Parathyroid adenoma (tissue), 2 donors: ENCODE results near the gene ST6GALNAC5.

Source experiments
- H2AFZ ChIP-seq: fragments of 300-600 bp; sonication (generic); one replicate; pipeline ENCODE4 v1.7.0; 2017; ENCODE audit warnings: antibody characterized with exemption, mild to moderate bottlenecking
- H3K27ac ChIP-seq: fragments of 300-600 bp; sonication (generic); one replicate; pipeline ENCODE4 v1.7.0; 2017
- H3K27me3 ChIP-seq: fragments of 300-600 bp; sonication (generic); one replicate; pipeline ENCODE4 v1.7.0; 2017; ENCODE audit warnings: low read length; ENCODE audit not compliant: control insufficient read depth, insufficient read depth
- H3K36me3 ChIP-seq: fragments of 300-600 bp; sonication (generic); one replicate; pipeline ENCODE4 v1.7.0; 2017; ENCODE audit warnings: low read length; ENCODE audit not compliant: control insufficient read depth, insufficient read depth
- H3K4me1 ChIP-seq: fragments of 300-600 bp; sonication (generic); one replicate; pipeline ENCODE4 v1.7.0; 2017; ENCODE audit warnings: control low read depth
- H3K4me2 ChIP-seq: fragments of 300-600 bp; sonication (generic); one replicate; pipeline ENCODE4 v1.7.0; 2017; ENCODE audit warnings: low read length
- H3K4me3 ChIP-seq: fragments of 300-600 bp; sonication (generic); one replicate; pipeline ENCODE4 v1.7.0; 2017; ENCODE audit warnings: low read depth, low read length
- H3K79me2 ChIP-seq: fragments of 300-600 bp; sonication (generic); one replicate; pipeline ENCODE4 v1.7.0; 2017; ENCODE audit warnings: control low read depth
- H3K9ac ChIP-seq: fragments of 300-600 bp; sonication (generic); one replicate; pipeline ENCODE4 v1.7.0; 2017; ENCODE audit warnings: mild to moderate bottlenecking
- H3K9me3 ChIP-seq: fragments of 300-600 bp; sonication (generic); one replicate; pipeline ENCODE4 v1.7.0; 2017; ENCODE audit warnings: low read length; ENCODE audit not compliant: control insufficient read depth
- TF ChIP-seq, protein P1 (sequence below): fragments of 300-600 bp; sonication (generic); IDR thresholded peaks from one replicate; pipeline ENCODE4 v1.7.0; 2017; ENCODE audit warnings: antibody characterized with exemption, mild to moderate bottlenecking
- donor health status: primary hyperparathyroidism.

Gene ST6GALNAC5

GRCh38 chr1:77047978-77048614 lies 180.8 kb downstream of the ST6GALNAC5 start:
- H3K4me3 ChIP-seq, result no peak overlapping the region
- H3K79me2 ChIP-seq, result no peaks in the 10 kb centered on the region
- TF ChIP-seq, protein P1, sequence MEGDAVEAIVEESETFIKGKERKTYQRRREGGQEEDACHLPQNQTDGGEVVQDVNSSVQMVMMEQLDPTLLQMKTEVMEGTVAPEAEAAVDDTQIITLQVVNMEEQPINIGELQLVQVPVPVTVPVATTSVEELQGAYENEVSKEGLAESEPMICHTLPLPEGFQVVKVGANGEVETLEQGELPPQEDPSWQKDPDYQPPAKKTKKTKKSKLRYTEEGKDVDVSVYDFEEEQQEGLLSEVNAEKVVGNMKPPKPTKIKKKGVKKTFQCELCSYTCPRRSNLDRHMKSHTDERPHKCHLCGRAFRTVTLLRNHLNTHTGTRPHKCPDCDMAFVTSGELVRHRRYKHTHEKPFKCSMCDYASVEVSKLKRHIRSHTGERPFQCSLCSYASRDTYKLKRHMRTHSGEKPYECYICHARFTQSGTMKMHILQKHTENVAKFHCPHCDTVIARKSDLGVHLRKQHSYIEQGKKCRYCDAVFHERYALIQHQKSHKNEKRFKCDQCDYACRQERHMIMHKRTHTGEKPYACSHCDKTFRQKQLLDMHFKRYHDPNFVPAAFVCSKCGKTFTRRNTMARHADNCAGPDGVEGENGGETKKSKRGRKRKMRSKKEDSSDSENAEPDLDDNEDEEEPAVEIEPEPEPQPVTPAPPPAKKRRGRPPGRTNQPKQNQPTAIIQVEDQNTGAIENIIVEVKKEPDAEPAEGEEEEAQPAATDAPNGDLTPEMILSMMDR, result no peak
- no peaks in the 10 kb centered on the region for H3K27me3 ChIP-seq
- no peaks in the 10 kb centered on the region for H3K36me3 ChIP-seq
- no peak overlapping the region for H3K9ac ChIP-seq
- no peak overlapping the region for H3K4me2 ChIP-seq
- H3K4me1 ChIP-seq, result no peaks in the 10 kb centered on the region
- H3K27ac ChIP-seq, result no peak overlapping the region
- H3K9me3 ChIP-seq, result no peaks in the 10 kb centered on the region
- no peak overlapping the region for H2AFZ ChIP-seq

DNA sequence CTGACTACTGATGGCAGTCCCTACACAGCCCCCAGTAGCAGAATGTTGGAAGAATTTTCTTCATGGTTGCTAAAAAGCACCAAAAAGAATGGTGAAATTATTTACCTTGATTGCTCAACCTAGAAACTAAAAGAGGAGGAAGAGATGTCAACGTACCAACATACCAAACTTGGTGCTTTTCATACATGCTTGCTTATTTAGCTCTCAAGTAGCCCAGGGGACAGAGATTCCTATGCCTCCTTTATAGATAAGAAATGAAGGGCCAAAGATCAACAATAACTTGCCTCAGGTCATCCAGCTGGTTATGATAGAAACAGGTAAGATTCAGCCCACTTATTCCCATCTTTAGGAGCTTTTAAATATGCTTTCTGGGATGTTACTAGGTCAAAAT lies 181.3 kb downstream of the ST6GALNAC5 start:
- Histone ChIP-seq H2AFZ (no peak overlapping the region), H3K9me3 (no peaks in the 10 kb centered on the region), H3K36me3 (no peaks in the 10 kb centered on the region), H3K4me2 (no peak overlapping the region), H3K79me2 (no peaks in the 10 kb centered on the region), H3K4me3 (no peak overlapping the region), H3K27me3 (no peaks in the 10 kb centered on the region), H3K27ac (no peak overlapping the region), H3K9ac (no peak overlapping the region), H3K4me1 (no peaks in the 10 kb centered on the region)
- TF ChIP-seq, protein P1, result no peak

GRCh38 chr1:77051425-77051824 lies 184.1 kb downstream of the ST6GALNAC5 start:
- no peaks in the 10 kb centered on the region for H3K27me3 ChIP-seq
- H2AFZ ChIP-seq, result no peak overlapping the region
- H3K27ac ChIP-seq, result no peak overlapping the region
- no peaks in the 10 kb centered on the region for H3K36me3 ChIP-seq
- H3K9ac ChIP-seq, result no peak overlapping the region
- H3K4me2 ChIP-seq, result no peak overlapping the region
- no peak overlapping the region for H3K4me3 ChIP-seq
- TF ChIP-seq, protein P1, result no peak
- H3K4me1 ChIP-seq, result no peaks in the 10 kb centered on the region
- no peaks in the 10 kb centered on the region for H3K9me3 ChIP-seq
- H3K79me2 ChIP-seq, result no peaks in the 10 kb centered on the region

DNA sequence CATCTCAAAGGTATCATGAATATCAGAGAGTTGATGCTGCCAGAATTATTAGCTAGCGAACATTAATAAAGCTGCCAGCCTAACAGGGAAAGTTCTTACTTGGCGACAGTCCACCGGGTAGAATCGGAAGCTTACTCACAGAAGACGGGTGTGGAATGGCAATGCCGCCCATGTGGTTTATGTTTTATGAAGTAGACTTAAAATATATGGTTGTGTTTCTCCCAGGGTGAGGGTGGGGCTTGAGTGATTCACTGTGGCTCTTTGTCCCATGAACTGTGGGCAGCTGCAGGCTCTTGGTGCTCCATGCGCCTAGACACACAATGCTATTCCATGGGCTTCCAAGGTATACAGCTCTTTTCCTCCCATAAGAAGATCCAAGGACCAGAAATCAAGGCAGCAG lies 189.2 kb downstream of the ST6GALNAC5 start:
- H3K79me2 ChIP-seq, result no peaks in the 10 kb centered on the region
- no peaks in the 10 kb centered on the region for H3K36me3 ChIP-seq
- H3K4me2 ChIP-seq, result no peak overlapping the region
- no peaks in the 10 kb centered on the region for H3K4me1 ChIP-seq
- H3K4me3 ChIP-seq, result no peak overlapping the region
- TF ChIP-seq, protein P1, result no peak
- no peak overlapping the region for H3K9ac ChIP-seq
- H3K27ac ChIP-seq, result no peak overlapping the region
- no peak overlapping the region for H2AFZ ChIP-seq
- H3K27me3 ChIP-seq, result no peaks in the 10 kb centered on the region
- no peaks in the 10 kb centered on the region for H3K9me3 ChIP-seq

DNA sequence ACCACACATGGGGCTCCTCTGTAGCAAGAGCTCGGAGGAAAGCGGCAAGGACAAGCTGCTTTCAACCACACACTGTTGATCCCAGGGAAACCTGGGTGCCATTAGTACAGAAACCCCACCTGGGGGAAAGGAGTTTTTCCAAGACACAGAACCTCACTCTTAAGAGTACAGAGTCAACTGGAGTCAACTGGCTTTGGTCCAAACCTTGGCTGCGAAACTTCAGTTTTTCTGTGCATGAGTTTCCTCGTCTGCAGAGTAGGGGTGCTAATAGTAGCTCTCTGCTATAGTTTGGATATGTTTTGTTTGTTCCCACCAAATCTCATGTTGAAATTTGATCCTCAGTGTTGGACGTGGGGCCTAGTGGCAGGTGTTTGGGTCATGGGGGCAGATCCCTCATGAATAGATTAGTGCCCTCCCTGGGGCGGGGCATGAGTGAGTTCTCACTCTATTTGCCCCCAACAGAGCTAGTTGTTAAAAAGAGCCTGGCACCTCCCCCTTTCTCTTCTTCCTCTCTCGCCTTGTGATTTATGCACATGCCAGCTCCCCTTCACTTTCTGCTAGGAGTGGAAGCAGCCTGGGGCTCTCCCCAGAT lies 190.8 kb downstream of the ST6GALNAC5 start:
- H3K4me2 ChIP-seq, result no peak overlapping the region
- TF ChIP-seq, protein P1, result no peak
- no peak overlapping the region for H2AFZ ChIP-seq

More for the DNA sequence above, 190.8 kb downstream of the ST6GALNAC5 start:
- Histone ChIP-seq H3K9me3 (no peaks in the 10 kb centered on the region), H3K4me3 (no peak overlapping the region), H3K27ac (no peak overlapping the region), H3K27me3 (no peaks in the 10 kb centered on the region), H3K9ac (no peak overlapping the region), H3K36me3 (no peaks in the 10 kb centered on the region), H3K79me2 (no peaks in the 10 kb centered on the region), H3K4me1 (no peaks in the 10 kb centered on the region)
